Bronchial epithelial cell (primary cell): ENCODE results near the gene ZFHX2. TPM values are rescaled to one million over a fixed set of nuclear protein-coding genes. Genes with fewer than 3 reads are reported as not detected.
"Not testable (repeated sequence)": the region's sequence is repeated elsewhere in the genome, so short reads cannot be mapped to it uniquely, and the experiment has no call there.

Source experiments
- DNase-seq: peaks from one replicate; pipeline ENCODE4 v3.0.0-alpha.2; 2010; ENCODE audit warnings: low read depth
- FAIRE-seq: peaks from 2 replicates; lab custom pipeline; 2011; peaks lifted over from hg19 to GRCh38; lab: Jason Lieb, UNC
- H3K27me3 ChIP-seq: 2 replicates; pipeline ENCODE4 v1.5.1; 2011; ENCODE audit warnings: low read length; ENCODE audit not compliant: control insufficient read depth, insufficient read depth
- H3K36me3 ChIP-seq: 2 replicates; pipeline ENCODE4 v1.5.1; 2011; ENCODE audit warnings: low read length; ENCODE audit not compliant: control insufficient read depth, insufficient read depth
- H3K4me3 ChIP-seq: 2 replicates; pipeline ENCODE4 v1.5.1; 2011; ENCODE audit warnings: mild to moderate bottlenecking, low read depth, low read length, control low read depth
- CTCF ChIP-seq: IDR thresholded peaks from 2 replicates; pipeline ENCODE4 v1.5.1; 2011; ENCODE audit warnings: mild to moderate bottlenecking, moderate library complexity, low read length, control low read depth, inconsistent platforms; ENCODE audit not compliant: insufficient read depth, severe bottlenecking
- total RNA-seq: library from RNA; depleted of rRNA; stranded (reverse); fragments of >200 nt; gene quantifications from 2 replicates; pipeline ENCODE4 v1.2.1, GENCODE V29; 2014

The ZFHX2 gene
- total RNA-seq, 1 donor from 2014 or later: 0.26 TPM

- FAIRE-seq (no peak), DNase-seq (peak; percentile 68)
- Histone ChIP-seq H3K27me3 (no peaks in the 10 kb centered on the region), H3K36me3 (no peaks in the 10 kb centered on the region), H3K4me3 (no peak overlapping the region)
- TF ChIP-seq CTCF: peak; percentile 85
Measured at GRCh38 chr14:23588884-23589598, 37.5 kb upstream of the ZFHX2 start.

- FAIRE-seq, H3K27me3 ChIP-seq, H3K4me3 ChIP-seq, DNase-seq, H3K36me3 ChIP-seq: not testable (repeated sequence)
Measured at GRCh38 chr14:23584527-23585203, 33.1 kb upstream of the ZFHX2 start.

GRCh38 chr14:23583761-23584526, 32.4 kb upstream of the ZFHX2 start:
- not testable (repeated sequence) for H3K4me3 ChIP-seq, FAIRE-seq, DNase-seq, H3K27me3 ChIP-seq, H3K36me3 ChIP-seq

GRCh38 chr14:23582906-23583760, 31.6 kb upstream of the ZFHX2 start:
- DNase-seq (no peak), FAIRE-seq (no peak)
- no peaks in the 10 kb centered on the region for H3K36me3 ChIP-seq
- no peak overlapping the region for H3K4me3 ChIP-seq
- peaks cover 9% of the 10 kb centered on the region for H3K27me3 ChIP-seq
- no peak for TF ChIP-seq CTCF

- TF ChIP-seq CTCF: no peak
- Histone ChIP-seq H3K27me3 (peaks cover 25% of the 10 kb centered on the region), H3K36me3 (no peaks in the 10 kb centered on the region), H3K4me3 (no peak overlapping the region)
- FAIRE-seq (no peak), DNase-seq (no peak)
Measured at GRCh38 chr14:23580948-23581281, 29.4 kb upstream of the ZFHX2 start.

- FAIRE-seq (no peak), DNase-seq (no peak)
- no peak for TF ChIP-seq CTCF
- Histone ChIP-seq H3K27me3 (peaks cover 27% of the 10 kb centered on the region), H3K36me3 (no peaks in the 10 kb centered on the region), H3K4me3 (no peak overlapping the region)
Measured at GRCh38 chr14:23580152-23580926, 28.8 kb upstream of the ZFHX2 start.
